Uterus (tissue), 2 donors: Measurements from ENCODE around the gene CD80.

ENCODE experiments used
- CTCF ChIP-seq, 4 experiments: fragments of 200-600 bp in 2 of 4; fragments of 450-650 bp in 2 of 4; sonication (generic) in 2 of 4; IDR thresholded peaks; one replicate each; pipeline ENCODE4 v1.5.1; 2016 to 2019; ENCODE audit warnings: antibody characterized with exemption in 4 of 4, mild to moderate bottlenecking in 2 of 4, moderate library complexity in 1 of 4
- POLR2A ChIP-seq, 2 donors: fragments of 450-650 bp; IDR thresholded peaks; one replicate each; pipeline ENCODE4 v1.6.1; 2016; ENCODE audit warnings: antibody characterized with exemption in 2 of 2, mild to moderate bottlenecking in 1 of 2, moderate library complexity in 1 of 2

- TF ChIP-seq POLR2A (IDR thresholded peaks at IDR 0.05) (no peak), CTCF (IDR thresholded peaks at IDR 0.05) (no peak)
Observed at GRCh38 chr3:119506631-119507030, 52.8 kb downstream of the CD80 start.
